HG03460 (cell line): ENCODE measurements around the gene REPS2.
"Not testable (repeated sequence)": the region's sequence is repeated elsewhere in the genome, so short reads cannot be mapped to it uniquely, and the experiment has no call there.

ENCODE experiments used
- ATAC-seq: cut with Tn5 transposase; IDR thresholded peaks from one replicate; pipeline ENCODE4 v1.9.1; 2021; ENCODE audit not compliant: unreplicated experiment

The REPS2 gene

GRCh38 chrX:16962661-16963060 lies 16.2 kb downstream of the REPS2 start:
- ATAC-seq, result not testable (repeated sequence)

- ATAC-seq, result no peak
Measured at GRCh38 chrX:16963216-16963615, 16.8 kb downstream of the REPS2 start.

DNA sequence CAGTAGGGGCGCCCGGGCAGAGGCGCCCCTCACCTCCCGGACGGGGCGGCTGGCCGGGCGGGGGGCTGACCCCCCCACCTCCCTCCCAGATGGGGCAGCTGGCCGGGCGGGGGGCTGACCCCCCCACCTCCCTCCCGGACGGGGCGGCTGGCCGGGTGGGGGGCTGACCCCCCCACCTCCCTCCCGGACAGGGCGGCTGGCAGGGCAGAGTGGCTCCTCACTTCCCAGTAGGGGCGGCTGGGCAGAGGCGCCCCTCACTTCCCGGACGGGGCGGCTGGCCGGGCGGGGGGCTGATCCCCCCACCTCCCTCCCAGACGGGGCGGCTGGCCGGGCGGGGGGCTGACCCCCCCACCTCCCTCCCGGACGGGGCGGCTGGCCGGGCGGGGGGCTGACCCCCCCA lies 18.5 kb downstream of the REPS2 start:
- not testable (repeated sequence) for ATAC-seq

GRCh38 chrX:16966752-16967448 lies 20.4 kb downstream of the REPS2 start:
- no peak for ATAC-seq

DNA sequence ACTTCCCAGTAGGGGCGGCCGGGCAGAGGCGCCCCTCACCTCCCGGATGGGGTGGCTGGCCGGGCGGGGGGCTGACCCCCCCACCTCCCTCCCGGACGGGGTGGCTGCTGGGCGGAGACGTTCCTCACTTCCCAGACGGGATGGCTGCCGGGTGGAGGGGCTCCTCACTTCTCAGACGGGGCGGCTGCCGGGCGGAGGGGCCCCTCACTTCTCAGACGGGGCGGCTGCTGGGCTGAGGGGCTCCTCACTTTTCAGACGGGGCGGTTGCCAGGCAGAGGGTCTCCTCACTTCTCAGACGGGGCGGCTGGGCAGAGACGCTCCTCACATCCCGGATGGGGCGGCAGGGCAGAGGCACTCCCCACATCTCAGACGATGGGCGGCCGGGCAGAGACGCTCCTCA lies 22.3 kb downstream of the REPS2 start:
- not testable (repeated sequence) for ATAC-seq

GRCh38 chrX:16970977-16971376 lies 24.5 kb downstream of the REPS2 start:
- no peak for ATAC-seq

DNA sequence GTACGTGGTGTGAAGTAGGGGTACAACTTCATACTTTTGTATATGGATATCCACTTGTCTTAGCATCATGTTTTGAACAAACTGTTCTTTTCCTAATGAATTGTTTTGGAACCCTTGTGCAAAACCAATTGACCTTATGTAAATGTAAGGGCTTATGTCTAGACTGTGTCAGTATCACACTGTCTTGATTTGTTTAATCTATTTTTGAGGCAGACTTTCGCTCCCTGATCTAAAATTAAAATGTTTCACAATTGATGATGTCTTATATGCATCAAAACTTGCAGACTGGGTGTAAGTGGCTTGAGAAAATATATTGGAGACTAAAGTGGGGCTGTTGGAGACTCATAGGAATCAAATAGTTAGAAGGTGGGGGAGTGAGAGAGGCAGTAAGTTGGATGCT lies 25.2 kb downstream of the REPS2 start:
- ATAC-seq, result no peak

DNA sequence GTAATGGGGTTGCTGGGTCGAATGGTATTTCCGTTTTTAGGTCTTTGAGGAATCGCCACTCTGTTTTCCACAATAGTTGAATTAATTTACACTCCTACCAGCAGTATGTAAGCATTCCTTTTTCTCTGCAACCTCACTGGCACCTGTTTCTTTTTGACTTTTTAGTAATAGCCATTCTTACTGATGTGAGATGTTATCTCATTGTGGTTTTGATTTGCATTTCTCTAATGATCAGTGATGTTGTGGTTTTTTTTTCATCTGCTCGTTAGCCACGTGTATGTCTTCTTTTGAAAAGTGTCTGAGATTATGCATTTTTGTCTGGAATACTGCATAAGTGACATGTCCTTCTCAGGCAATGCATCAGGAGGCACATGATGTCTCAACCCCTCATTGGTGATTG lies 28.8 kb downstream of the REPS2 start:
- no peak for ATAC-seq

- ATAC-seq, result no peak
Measured at GRCh38 chrX:16977771-16978170, 31.3 kb downstream of the REPS2 start.

DNA sequence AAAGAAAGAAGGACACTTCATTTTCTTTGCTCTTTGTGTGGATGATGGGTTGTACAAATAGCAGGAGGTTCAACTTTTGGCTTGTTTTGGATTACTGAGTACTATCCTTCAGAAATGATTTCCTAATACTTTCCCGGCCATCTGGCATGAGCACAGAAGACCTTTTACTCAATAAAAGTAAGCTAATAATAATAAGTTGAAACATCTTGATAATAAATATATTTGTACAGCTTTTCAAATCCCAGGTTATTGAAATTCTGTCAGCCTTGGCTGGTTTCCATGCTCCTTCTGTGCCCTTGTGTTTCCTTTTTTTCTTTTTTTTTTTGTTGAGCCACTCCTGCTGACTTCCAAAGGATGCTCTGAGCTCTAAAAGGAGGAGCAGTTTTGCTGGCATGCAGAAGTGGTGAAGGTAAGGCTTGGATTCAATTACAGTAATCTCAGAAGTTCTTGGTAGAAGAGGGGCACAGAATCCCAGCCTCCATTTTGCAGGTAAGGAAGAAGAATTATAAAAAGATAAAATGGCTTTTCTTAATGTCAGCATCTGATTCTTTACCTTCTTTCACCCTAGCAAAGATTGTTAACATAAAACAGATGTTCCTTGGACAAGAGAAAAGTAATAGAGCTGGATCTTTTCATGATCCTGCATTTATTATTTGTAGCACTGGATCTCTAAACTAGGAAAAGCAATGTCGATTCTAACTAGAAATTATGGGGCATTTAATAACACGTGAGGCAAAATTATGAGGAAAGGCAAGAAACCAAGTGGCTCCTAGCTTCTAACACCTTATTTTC lies 31.9 kb downstream of the REPS2 start:
- no peak for ATAC-seq

- no peak for ATAC-seq
Measured at GRCh38 chrX:16979226-16979625, 32.8 kb downstream of the REPS2 start.

GRCh38 chrX:16981209-16981608 lies 34.8 kb downstream of the REPS2 start:
- no peak for ATAC-seq

- no peak for ATAC-seq
Measured at GRCh38 chrX:16981980-16982379, 35.5 kb downstream of the REPS2 start.

- no peak for ATAC-seq
Measured at GRCh38 chrX:16983051-16983450, 36.6 kb downstream of the REPS2 start.

GRCh38 chrX:16985286-16985685 lies 38.8 kb downstream of the REPS2 start:
- no peak for ATAC-seq

GRCh38 chrX:16986169-16986568 lies 39.7 kb downstream of the REPS2 start:
- no peak for ATAC-seq

DNA sequence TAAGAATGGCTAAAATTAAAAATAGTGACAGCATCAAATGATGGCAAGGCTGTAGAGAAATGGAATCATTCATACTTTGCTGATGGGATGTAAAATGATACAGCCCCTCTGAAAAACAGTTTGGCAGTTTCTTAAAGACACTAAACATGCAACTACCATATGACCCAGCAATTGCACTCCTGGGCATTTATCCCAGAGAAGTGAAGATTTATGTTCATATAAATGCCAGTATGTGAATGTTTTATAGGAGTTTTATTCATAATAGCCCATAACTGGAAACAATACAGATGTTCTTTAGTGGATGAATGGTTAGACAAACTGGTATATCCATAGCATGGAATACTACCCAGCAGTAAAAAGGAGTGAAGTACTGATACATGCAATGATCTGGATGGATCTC lies 43.3 kb downstream of the REPS2 start:
- no peak for ATAC-seq

DNA sequence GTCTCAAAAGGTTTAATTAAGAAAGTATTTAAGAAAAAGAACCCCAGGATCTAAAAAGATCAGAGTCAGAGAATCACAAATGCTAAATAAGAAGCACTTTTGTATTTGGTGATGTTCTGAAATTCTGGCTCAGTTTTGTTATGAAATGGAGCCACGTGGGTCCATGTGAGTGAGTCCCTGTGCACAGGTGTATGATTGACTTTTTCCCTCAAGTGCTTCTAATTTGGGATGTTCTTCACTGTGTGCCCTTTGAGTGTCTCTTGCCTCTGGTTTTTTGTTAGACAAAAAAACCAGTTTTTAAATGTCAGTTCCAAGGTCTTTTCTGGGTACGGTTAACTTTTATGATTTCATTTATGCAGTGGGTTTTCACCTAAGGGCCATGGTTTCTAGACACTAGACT lies 44.4 kb downstream of the REPS2 start:
- no peak for ATAC-seq

- ATAC-seq, result no peak
Measured at GRCh38 chrX:16992445-16992844, 46.0 kb downstream of the REPS2 start.

DNA sequence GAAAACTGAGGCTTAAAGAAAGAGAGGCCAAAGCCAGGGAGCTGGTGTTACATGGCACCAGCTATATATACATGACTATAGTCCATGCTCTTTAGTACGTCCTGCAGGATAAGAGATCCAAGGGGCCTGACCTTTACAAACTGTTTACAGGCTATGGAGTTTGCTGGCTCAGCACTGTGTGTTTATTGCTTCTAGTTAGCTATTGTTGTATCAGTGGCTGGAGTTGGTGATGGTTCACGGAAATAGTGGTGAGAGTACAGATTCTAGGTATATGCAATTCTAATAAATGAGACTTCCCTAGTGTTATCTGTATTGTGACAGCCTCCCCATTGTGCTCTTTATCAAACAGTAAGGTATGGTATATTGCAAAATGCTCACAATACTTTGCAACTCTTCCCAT lies 46.5 kb downstream of the REPS2 start:
- ATAC-seq, result no peak

GRCh38 chrX:16993791-16994318 lies 47.4 kb downstream of the REPS2 start:
- no peak for ATAC-seq

- no peak for ATAC-seq
Measured at GRCh38 chrX:16994736-16995135, 48.3 kb downstream of the REPS2 start.
